HG03064 (cell line): Measurements from ENCODE around the gene LHFPL6.
A peak's percentile ranks its signal among the peaks of the same experiment; 100 is the strongest.

Experiments used
- ATAC-seq: cut with Tn5 transposase; IDR thresholded peaks from one replicate; pipeline ENCODE4 v1.9.1; 2021; ENCODE audit warnings: low read depth; ENCODE audit not compliant: unreplicated experiment

The LHFPL6 gene

DNA sequence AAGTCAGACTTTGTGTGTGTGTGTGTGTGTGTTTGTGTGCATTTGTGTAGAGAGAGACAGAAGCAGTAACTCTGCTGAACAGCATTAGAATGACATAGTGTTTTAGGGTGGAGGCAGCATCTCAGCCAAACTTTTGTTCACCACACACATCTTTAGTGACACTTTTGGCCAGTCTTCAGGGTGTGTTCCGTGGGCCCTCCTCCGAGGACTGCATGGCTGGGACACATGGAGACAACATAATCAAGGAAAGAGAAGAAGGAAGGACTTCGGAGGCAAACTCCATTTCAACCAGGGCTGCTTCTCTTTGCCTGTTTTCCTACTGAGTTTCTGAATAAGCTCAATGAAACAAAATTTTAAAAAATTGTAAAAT, 205.1 kb downstream of the LHFPL6 start:
- no peak for ATAC-seq

DNA sequence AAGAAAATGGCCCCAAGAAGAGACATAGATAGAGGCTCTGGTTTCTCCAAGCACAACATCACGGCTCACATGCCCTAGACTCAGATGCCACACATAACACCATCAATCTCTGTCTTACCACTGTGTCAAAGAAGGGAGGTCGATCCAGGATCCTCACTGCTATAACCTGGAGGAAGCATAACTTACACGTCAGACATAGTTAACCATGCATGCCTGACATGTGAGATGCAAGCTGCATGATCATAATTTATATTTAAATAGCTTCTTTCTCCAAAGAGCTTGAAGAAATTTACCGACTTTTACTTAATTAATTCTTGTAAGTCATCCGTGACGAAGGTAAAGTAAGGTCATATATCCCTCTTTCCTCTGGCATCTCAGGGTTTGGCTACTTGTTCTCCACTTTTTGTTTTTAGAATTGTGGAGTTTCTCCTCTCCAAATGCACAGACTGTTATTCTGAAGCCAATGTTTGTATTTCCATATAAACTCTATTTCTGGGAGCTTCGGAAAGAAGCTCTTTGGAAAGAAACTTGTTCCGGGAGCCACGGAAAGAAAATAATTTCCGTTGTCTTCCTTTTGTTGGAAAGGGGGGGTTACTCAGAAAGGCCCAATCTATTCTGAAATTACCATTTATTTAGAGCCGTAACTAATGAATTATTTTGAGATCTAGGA, 205.6 kb downstream of the LHFPL6 start:
- ATAC-seq: no peak

DNA sequence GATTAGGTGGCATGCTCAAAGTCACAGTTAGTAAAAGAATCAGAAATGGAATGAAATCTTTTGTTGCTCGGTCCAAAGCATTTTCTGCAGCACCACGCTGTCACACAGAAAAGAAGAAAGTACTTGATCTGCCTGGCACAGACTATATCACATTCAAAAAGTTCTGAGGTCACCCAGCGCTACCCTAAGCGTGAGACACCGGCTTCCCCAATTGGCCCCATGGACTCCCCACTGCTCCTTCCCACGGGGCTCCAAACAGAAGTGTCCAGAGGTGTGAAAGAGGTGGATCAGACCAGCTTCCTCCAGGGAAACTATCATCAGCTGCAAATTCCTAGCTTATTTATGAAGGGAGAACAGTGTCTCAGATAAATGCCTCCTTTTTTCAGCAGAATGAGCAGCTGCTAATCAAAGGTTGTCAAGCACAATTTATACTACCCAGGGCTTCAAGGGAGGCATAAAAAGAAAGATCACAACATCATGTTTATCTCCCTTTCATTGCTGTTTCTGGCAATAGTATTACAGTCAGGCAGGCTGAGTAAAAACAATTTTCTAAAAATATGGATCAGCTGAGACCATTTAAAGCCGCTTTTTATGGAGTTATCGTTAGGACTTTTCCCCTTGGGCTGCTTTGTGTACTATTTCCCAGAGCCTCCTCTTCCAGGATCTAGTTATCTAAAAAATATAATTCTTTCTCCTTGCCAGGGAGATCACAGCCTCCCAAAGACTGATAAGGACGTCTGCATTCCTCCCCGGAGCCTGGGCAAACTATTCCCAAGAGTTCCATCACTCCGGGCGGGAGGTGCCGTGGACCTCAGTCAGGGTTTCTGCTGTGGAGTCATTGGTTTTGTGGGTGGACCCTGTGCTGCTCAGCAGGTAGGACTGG, 208.0 kb downstream of the LHFPL6 start:
- no peak for ATAC-seq

DNA sequence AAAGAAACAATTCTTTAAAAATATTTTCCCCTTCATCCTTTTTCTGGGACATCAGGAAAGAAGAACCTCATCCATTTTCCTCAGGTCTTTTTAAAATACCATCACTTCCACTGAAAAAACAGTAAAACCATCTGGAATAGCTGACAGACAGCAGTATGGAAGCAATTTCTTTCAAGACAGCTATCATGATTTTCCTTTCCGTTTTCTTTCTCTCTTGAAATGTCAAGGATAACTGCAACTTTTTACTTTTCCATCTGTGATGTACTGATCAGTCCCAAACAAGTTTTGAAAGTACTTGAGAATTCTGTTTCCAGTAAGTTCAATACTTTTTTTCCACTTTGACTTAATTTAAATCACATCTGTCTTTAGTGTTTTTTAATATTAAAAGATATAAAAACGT, 211.2 kb downstream of the LHFPL6 start:
- no peak for ATAC-seq

DNA sequence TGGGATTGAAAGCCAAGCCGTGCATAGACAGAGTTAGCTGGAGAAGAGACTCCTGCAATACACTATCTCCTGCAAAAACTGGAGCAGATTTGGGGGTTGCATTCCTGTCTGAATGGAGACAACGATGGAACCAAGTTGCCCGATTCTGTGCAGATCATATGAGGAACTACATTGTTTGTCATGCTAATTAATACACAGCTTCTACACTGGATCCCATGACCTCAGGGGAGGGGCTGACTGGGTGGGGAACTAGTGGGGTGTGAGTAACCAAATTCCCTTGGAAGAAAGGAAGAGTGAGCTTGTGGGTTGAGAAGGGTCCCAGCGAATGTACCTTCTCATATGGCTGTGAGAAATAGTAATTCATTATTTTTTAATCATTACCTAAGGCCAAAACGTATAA, 214.0 kb downstream of the LHFPL6 start:
- ATAC-seq: no peak

DNA sequence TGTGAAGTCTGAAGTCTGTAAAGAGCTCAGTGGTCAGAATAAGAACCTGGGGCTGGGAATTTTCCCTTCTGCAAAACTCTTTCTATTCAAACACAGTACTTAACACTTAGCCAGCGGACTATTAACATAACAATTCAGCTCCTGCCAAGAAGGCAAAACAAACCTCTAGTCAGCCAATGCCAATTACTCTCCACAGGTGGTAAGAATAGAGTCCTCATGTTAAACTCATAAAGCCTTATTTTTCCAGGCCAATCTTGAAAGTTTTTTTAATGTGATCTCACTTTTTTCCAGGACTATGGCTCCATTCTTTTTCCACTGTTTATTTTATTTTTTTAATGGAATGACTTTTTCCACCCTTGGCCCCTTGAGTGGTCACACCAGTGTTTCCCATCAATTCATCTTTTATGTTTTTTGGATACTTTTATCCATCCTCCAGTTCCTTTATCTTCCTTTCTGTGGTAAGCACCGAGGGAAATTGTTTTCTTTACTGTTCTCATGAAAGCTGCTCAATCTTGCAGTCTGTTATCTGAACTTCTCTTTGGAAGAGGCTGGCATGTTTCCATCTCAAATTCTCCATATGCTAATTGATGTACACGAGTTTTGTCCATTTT, 217.3 kb downstream of the LHFPL6 start:
- no peak for ATAC-seq

DNA sequence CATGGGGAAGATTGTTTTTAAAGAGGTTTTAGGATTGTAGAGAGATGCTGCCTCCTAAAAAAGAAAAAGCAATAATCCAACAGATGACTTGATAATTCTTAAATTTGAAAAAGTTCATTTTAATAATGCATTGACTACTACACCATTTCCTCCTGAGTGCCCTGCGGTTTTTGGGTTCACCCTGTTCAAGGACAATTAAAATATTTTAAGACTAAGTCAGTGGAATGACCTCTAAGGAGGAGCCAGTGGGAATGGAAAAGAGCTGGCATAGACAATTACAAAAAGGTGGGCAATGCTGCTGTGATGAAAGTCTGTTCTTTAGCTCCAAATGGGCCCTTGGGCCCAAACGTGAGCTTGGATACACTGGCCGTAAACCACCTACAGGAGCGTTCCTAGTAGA, 217.8 kb downstream of the LHFPL6 start:
- no peak for ATAC-seq

DNA sequence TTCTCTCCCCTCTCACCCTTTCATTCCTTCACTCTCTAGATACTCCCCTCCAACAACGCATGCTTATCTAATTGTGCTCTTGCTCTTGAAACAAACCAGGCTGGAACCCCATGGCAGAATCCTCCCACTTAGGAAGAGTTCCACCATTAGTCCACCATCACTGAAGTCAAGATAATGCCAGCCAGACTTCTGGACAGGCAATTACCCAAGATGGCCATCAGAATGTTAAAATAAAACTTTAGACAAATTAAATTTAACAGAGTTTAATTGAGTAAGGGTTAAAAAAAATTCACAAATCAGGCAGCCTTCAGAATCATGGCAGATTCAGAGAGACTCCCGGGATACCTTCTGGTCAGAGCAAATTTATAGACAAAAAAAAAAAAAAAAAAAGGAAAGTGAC, 221.5 kb downstream of the LHFPL6 start:
- ATAC-seq: no peak

DNA sequence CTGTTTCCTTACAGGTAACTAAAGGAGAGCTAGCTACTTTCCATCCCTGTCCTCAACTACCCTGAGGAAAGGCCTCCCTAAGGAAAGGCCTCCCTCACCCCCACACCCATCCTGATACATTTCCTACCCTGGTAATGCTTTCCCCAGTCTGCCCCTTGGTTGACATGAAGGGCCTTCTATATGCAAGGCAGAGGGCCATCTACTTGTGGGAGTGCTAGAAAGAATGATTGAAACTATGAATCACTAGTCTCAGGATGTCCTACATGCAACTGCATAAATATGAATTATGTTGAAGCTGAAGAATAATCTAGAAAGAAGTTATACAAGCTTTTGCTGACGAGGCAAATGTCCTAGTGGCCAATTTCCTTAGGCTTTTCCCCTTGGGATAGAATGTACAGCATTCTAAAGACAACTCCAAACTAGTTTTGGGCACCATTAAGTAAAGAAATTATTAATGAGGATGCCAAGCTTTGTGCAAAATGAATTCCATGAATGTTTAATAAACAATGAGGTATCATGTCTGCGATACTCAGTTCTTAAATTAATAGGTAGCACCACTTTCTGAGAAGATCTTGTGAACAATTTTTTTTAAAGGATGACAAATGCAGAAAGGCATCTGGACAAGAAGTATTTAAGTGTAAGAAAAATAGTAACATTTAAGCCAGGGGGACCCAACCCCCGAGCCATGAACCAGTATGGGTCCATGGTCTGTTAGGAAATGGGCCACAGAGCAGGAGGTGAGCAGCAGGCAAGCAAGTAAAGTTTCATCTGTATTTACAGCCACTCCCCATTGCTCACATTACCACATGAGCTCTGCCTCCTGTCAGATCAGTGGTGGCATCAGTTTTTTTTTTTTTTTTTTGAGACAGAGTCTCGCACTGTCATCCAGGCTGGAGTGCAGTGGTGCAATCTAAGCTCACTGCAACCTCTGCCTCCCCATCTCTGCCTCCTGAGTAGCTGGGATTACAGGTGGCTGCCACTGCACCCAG, 223.0 kb downstream of the LHFPL6 start:
- ATAC-seq: peak; percentile 11

DNA sequence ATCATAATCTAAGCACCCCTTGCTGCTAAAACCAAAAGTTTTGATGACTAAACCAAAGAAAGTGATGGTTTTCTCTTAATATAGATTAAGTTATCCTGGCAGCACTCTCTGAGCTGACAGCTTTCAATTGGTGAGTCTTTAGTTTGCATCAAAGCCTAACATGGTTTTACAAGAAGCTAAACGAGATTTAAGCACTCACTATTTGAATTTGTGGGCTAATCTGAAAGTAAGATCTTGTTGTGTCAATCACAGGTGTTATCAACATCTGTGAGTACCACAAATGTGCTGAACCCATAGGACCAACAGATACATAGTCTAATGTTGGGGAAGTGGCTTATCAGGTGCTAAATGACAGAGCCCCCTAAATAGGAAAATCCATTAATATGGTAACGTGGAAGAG, 223.9 kb downstream of the LHFPL6 start:
- ATAC-seq: peak; percentile 86

DNA sequence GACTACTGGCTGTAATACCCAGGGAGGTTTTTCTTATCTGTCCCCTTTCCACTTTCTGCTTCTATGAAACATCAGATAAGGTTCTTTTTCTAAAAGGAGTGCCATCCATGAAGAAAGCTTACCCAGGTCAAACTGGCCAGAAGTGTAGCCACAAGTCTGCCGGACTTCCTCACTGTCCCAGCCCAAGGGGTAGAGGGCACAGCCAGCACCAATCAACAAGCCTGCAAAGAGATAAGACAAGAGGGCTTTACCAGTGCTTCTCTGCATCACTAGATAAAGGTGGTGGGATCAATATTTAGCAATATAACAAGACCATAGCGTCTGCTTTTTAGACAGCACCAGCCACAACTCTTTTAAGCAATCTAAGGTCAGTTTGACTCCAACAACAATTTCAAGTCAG, 224.7 kb downstream of the LHFPL6 start:
- ATAC-seq: no peak

DNA sequence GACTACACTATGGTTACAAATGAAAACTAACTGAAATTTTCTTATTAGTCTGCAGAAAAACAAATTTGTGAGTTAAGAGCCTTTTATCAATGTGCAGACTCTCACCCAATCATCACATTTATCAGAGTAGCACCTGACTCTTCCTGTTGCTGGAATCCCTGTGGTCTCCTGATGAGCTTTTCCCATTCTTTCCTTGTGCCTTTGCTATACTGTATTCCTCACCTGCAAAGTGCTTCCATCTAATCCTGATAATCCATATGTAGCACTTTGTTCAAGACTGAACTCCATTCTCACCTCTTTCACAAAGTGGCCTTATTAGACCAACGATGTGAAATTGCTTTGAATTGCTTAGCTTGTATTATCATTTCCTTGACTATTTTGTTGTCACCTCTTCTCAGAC, 225.3 kb downstream of the LHFPL6 start:
- no peak for ATAC-seq

DNA sequence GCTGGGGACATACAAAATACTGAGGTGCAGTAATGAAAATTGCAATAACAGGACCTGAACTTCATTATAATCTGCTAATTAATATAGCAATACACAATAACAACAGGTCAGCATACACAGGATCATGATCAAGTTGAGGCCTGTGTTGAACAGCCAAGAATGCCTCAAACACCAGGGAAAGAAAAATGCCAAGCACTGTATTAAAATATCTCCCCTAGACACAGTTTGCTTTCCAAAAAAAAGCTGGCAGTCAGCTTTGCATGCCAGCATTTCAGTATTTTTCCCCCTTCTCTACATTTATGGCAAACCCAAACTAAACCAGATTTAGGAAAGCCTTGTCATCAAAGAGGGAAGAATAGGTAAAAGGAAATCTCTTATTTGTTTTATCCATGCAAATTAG, 226.9 kb downstream of the LHFPL6 start:
- no peak for ATAC-seq

DNA sequence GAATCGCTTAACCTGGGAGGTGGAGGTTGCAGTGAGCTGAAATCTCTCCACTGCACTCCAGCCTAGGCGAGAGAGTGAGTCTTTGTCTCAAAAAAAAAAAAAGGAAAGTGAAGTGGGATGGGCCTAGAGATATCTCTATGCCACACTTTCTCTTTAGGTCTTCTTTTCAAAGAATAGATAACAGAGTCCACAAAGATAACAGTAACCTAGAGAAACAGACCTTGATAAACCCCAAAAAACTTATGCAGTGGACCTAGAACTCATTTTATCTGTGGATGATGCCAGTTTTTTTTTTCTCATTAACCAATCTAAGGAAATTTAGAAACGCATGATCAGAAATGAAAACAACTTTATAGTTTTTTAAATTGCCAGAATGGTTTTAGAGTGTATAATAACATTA, 227.4 kb downstream of the LHFPL6 start:
- no peak for ATAC-seq

DNA sequence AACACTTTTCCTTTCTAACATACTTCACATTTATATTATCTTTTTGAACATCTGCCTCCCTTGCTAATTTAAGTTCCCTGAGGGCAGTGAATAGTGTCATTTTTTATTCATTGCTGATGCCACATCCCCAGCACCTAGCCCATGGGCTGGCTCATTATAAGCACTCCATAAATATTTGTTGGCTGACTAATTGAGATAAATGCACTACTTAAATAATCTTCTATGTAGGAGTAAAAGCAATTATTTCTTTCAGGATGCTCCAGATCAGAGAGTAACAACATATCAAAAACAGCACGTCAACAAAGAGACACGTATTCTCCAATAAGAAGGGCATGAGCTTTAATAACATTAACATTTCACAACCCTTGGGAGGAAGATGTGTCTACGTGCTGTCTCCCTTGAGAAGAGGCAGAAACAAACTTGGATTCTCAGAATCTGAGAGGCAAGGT, 228.2 kb downstream of the LHFPL6 start:
- ATAC-seq: no peak

DNA sequence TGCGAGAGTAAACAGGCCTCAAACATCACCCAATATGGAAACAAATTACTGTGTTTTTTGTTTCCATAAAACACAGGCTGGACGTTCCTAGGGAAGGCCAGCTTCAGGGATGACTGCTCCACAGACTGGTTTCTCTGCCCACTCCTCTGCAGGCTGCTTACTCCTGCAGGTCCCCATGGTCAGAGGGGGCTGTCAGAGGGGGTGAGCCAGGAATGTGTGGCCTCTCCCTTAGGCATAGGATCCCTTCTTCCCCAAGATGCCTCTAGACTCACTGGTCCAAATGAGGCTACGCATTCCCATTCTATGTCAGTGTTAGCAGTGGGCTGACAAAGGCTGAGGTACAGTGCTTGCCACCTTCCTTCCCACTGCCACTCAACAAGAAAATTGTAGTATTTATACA, 229.8 kb downstream of the LHFPL6 start:
- ATAC-seq: no peak

DNA sequence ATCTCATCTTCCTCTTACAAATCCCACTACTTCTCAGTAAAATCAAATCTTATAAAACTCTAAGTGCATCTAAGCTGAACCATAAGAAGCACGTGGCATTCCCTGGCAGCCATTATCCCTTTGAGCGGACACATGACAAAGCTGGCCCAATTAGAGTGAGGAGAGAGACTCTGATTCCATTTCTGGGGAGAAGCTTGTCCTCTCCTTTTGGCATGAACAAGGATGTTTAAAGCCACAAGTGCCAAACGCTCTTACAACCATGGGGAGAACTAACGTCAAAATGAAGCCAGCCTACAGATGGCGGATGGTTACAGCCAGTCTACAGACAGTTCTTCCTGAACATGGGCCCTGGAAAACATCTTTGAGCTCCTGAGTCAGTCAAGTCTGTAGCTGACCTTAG, 231.3 kb downstream of the LHFPL6 start:
- ATAC-seq: no peak

DNA sequence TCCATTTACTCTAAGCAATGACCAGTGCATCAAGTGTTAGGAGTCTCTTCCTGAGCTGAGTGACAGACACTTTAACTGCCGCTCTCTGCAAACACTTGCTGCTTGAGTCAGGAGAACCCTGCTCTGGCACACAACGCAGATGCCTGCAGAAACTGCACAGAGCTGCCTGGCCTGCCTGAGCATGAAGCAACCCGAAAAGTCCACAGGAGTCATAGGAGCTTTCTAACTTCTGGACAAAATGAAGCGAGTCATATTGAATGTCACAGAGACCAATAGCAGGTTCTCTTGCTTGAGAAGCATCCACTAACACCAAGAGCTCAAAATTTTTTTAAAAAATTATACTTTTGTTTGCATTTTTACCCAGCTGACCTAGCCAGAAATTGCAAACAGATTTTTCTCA, 232.4 kb downstream of the LHFPL6 start:
- no peak for ATAC-seq

DNA sequence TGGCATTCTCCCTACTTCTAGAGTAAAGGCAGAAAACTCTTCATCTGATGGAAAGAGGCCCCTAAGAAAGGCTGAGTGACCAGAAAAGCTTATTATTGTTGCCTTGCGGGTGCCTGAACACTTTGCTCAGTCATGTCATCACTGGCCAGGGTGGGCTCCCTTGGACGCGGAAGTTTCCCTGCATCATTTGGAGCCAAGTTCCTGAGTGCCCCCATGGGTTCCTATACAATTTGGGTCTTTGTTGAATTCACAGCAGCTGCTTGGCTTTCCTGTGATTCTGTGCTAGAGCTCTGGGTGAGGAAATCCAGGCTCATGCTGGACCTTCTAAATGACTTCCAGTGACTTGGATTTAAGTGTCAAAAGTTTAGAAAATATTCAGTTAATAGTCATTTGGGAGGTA, 232.9 kb downstream of the LHFPL6 start:
- ATAC-seq: no peak

DNA sequence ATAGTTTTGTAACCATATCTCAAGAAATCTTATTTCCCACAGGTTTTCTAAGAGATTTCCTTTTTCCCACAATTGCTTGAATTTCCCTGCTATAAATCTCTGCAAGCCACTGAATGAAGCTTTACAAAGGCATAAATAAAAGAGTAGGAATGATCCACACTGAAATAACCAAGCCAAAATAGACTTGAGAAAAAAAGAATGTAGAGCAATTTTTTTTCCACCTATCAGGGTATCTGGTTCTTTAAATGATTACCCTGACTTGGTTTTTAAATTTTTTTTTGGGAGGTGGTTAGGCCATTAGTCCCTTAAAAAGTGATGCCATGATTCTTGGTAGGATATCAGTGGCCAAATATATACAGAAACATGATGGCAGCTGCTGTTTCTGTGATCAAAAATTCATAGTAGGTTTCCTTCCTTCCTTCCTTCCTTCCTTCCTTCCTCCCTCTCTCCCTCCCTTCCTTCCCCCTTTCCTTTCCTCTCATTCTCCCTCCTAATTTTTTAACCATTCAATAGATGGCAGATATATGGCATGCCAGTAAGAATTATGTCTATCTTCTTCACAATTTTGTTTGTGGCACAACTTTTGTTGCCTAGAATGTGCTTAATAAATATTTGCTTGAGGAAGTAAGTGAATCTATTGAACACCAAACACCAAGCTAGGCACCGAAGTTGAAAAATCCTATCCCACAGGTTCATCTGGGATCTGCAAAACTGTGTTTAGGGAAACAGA, 233.7 kb downstream of the LHFPL6 start:
- no peak for ATAC-seq
